WI38 (cell line): ENCODE results near the gene LDLRAD1.

Experiments
- H3K4me3 ChIP-seq: 2 replicates; pipeline ENCODE4 v1.5.1; 2011; ENCODE audit warnings: low read depth, mild to moderate bottlenecking, control low read depth, low read length
- TF ChIP-seq, protein P1 (sequence below): IDR thresholded peaks from 2 replicates; pipeline ENCODE4 v1.5.1; 2012; ENCODE audit warnings: low read depth, mild to moderate bottlenecking, control low read depth, low read length

LDLRAD1 gene

DNA sequence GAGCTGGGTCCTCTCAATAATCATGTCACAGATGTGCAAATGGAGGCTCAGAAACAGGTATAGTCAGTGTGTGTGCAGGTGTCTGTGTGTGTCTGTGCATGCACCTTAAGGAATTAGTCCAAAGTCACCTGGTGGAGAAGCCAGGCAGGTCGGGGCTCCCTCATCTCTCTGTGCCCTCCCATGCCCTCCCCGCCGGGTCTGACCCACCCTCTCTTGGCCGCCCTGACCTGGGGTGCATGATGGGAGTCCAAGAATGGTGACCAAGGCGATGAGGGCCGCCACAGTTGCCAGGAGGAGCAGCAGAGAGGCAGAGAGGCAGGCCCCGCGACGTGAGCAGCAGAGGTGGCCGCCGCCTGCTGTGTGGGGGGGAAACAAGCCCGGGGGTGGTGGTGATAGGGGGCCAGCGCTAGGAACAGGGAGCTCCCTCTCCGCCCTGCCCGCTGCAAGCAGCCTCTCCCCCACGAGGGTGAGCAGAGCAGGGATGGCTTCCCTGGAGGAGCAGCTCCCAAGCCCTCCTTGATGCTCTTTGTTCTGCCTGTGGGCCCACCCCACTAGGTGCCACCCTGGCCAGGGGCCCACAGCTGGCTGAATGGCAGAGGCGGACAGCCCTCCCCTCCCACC, 3.9 kb downstream of the LDLRAD1 start:
- H3K4me3 ChIP-seq = no peak overlapping the region
- TF ChIP-seq, protein P1, sequence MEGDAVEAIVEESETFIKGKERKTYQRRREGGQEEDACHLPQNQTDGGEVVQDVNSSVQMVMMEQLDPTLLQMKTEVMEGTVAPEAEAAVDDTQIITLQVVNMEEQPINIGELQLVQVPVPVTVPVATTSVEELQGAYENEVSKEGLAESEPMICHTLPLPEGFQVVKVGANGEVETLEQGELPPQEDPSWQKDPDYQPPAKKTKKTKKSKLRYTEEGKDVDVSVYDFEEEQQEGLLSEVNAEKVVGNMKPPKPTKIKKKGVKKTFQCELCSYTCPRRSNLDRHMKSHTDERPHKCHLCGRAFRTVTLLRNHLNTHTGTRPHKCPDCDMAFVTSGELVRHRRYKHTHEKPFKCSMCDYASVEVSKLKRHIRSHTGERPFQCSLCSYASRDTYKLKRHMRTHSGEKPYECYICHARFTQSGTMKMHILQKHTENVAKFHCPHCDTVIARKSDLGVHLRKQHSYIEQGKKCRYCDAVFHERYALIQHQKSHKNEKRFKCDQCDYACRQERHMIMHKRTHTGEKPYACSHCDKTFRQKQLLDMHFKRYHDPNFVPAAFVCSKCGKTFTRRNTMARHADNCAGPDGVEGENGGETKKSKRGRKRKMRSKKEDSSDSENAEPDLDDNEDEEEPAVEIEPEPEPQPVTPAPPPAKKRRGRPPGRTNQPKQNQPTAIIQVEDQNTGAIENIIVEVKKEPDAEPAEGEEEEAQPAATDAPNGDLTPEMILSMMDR = no peak

DNA sequence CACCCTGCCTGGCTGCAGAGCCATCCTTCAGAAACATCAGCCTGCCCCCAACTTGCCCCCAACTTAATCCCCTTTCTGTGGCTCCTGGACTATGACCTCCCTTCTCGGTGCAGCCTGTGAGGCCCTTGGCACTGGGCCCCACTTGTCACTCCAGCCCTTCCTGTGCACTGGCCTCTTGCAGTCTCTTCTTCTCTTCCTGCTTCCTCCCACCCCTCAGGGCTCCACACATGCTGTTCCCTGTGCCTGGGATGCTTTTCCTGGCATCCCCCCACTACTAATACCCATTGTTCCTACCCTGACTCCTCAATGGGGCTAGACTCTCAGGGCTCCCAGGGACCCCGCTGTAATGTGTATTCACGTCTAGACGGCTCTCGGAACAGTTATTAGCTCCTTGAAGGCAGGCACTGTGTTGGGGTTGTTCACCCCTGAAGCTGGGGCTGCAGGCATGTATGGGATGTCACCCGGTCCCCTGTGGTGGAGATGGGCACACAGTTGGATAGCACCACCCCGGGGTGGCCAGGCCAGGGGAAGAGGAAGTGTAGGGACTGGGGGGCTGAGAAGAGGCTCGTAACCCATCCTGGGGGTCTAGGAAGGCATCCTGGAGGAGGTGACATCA, 4.5 kb downstream of the LDLRAD1 start:
- TF ChIP-seq, protein P1 = no peak
- H3K4me3 ChIP-seq = no peak overlapping the region

DNA sequence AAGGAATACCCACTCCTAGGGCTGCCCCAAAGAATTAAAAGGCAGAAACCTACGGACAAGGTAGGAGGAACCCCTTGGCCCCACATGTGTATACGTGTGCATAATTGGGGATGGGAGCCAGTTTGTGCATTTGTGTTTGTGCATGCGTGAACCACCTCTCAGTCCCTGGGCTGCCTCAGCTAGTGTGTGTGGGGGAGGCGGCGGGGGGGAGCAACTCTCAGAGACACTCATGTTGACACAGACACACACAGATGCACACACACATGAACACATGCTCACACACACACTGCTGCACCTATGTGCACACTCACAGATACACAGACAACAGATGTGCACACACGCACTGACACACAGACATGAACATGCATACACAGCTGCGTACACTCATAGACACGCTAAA, 5.1 kb downstream of the LDLRAD1 start:
- H3K4me3 ChIP-seq = no peak overlapping the region
- TF ChIP-seq, protein P1 = no peak

DNA sequence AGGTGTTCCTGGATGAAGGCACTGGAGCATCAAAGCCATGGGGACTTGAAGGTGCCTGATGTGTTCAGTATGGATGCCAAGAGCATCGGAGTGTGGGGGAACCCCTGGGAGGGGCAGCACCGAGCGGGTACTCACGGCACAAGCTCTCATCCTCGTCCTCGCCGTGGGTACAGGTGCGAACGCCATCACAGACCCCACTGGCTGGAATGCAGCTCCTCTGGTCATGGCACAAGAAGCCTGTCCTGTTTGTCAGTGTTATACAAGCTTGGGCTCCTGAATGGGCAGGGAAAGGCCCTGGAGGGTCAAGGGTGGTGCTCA, 6.0 kb downstream of the LDLRAD1 start:
- no peak overlapping the region for H3K4me3 ChIP-seq
- TF ChIP-seq, protein P1 = no peak

DNA sequence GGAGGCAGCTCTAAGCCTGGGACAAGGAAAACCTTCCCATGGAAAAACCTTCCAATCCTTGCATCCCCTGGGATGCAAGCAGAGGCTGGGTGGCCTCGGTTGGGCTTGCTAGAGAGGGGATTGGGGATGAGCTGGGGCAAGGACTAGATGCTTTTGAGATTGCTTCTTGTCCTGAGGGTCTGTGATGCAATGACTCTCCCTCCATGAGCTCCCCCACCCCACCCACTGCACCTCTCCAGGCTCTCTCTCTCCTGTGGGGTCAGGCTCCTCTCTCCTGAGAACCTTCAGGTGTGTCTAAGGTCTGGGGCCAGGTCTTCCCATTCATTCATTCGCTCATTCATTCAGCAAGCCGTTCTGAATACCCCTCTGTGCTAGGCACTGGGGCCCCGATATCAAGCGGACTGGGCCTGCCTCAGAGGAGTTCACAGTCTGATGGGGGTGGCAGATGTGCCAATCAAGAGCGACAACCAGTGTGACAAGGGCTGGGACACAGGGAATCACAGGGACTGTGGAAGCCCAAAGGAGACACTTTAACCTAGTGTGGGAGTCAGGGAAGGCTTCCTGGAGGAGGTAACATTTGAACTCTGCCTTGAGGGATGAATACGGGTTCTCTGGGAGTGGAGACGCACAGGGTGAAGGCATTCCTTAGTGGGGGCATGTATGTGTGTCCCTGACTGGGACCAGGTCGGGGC, 6.5 kb downstream of the LDLRAD1 start:
- TF ChIP-seq, protein P1 = no peak
- H3K4me3 ChIP-seq = no peak overlapping the region

DNA sequence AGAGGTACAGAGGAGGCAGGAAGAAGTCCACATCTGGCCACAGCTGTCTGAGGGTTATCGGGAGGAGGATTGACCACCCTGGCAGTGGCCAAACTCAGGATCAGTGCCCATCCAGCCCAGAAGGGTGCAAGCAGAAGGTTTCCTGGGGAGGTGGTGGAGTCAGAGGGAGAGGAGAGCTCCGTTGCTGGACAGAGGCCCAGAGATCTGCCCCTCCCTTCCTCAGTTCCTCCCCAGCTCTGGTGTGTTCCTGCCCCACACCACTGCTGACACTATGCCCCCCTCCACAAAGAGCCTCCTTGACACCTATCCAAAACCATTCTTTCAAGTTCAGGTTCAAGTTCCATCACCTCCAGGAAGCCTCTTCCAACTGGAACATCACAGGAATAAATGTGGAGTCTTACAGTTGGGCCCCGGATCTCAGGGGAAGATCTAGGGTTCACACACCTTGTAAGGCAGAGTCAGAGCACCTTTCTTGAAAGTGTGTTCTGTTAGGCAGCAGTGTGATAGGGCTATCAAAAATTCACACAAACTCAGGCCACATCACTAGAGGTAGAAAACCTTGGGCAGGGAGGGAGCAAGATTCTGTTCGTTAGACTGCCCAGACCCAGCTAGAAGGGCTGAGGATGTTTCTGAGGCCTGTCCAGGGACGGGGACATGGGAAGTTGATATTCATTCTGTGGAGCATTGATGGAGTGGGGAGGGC, 7.4 kb downstream of the LDLRAD1 start:
- TF ChIP-seq, protein P1 = no peak
- no peak overlapping the region for H3K4me3 ChIP-seq

- H3K4me3 ChIP-seq = no peak overlapping the region
- TF ChIP-seq, protein P1 = no peak
Observed at GRCh38 chr1:54009406-54009805, 8.6 kb downstream of the LDLRAD1 start.
